Measurements from ENCODE around the gene FRMD4B.

FRMD4B gene

DNA sequence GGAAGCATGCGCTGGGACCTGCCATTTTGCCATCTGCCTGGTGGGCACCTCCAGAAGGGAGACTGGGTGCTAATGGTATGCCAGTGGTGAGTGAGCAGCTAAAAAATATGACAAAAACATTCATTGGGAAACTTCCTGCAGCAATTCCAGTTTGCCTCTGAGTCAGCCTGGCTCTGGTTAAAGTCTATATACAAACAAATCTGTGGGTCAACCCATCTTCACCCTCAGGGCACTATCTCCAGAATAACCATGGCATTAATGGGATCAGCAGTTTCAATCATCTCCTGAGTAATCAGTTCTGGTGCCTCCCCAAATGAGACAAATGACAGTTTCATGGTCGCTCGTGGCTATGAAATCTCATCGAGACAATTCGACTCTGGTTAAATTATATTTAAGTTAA lies 21.5 kb downstream of the FRMD4B start:
- no peak for DNase-seq (ENCODE audit: low read depth)

- no peak for DNase-seq (ENCODE audit: low read depth)
Observed at GRCh38 chr3:69360690-69361089, 25.2 kb downstream of the FRMD4B start.

DNA sequence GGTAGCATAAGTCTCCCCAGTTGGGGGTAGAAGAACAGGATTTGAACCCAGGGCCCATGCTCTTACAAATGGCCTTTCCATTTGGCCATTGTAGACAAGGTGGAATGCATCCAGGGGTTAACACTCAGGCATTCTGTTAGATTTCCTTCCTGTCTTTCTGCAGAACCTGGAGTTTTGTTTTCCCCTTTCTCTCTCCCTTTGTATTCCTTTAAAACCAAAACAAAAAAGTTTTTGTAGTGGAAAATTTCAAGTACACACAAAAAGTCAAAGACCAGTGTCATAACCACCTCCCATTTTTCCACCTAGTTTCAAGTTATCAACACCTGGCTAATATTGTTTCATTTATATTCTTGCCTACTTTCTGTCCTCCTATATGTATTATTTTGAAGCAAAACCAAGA lies 26.0 kb downstream of the FRMD4B start:
- DNase-seq (ENCODE audit: low read depth): no peak

- no peak for DNase-seq (ENCODE audit: low read depth)
Observed at GRCh38 chr3:69359339-69359893, 26.5 kb downstream of the FRMD4B start.

- DNase-seq (ENCODE audit: low read depth): no peak
Observed at GRCh38 chr3:69357196-69357595, 28.7 kb downstream of the FRMD4B start.

DNA sequence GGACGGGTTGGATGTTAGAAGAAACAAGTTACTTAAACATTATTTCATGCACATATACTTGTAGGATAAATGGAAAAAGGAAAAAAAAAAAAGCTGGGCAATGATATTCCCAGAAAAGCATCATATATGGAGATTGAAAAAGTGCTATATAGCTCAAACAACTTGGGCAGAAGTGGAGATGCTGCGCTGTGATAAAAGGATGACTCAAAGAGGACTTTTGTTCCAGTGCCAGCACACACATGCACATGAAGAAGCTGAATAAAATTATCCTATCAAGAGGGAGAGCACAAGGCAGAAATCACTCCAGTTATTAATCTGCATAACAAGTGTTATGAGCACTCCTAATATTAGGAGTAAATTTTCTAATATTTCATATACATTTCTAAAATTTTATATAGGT lies 30.9 kb downstream of the FRMD4B start:
- no peak for DNase-seq (ENCODE audit: low read depth)

DNA sequence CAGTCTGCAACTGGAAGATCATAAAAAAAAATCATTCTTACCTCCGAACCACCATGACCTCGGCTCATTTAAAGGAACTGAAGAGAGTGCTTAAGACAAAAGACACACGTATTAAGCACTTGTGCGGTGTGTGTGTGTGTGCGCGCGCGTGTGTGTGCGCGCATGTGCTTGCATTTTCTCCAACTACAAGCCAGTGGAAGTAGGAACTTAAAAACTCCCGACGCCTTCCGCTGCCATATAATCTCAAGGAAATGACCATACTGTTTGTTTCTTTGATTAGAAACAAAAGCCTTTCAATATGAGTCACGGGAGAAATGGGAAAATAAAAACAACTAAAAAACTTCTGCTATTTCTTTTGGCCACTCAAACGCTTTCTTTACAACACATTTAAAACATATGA lies 32.4 kb downstream of the FRMD4B start:
- DNase-seq (ENCODE audit: low read depth): no peak

DNA sequence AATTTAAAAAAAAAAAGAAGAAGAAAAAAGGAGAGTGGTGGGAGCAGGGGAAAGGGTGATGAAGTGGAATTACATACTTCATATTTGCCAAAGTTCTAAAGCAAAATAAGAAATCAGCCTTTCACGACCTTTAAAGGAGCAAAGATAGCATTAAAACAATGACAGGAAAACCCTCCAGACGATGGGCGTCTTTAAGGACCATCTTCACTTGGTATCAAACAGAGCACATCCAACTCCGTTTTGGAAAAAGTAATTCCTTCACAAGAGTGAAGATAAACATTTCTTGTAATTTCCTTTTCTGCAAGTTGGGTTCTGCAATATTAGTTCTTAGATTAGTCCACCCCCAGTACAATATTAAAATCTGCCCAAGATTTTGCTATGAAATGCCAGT lies 32.8 kb downstream of the FRMD4B start:
- DNase-seq (ENCODE audit: low read depth): no peak

DNA sequence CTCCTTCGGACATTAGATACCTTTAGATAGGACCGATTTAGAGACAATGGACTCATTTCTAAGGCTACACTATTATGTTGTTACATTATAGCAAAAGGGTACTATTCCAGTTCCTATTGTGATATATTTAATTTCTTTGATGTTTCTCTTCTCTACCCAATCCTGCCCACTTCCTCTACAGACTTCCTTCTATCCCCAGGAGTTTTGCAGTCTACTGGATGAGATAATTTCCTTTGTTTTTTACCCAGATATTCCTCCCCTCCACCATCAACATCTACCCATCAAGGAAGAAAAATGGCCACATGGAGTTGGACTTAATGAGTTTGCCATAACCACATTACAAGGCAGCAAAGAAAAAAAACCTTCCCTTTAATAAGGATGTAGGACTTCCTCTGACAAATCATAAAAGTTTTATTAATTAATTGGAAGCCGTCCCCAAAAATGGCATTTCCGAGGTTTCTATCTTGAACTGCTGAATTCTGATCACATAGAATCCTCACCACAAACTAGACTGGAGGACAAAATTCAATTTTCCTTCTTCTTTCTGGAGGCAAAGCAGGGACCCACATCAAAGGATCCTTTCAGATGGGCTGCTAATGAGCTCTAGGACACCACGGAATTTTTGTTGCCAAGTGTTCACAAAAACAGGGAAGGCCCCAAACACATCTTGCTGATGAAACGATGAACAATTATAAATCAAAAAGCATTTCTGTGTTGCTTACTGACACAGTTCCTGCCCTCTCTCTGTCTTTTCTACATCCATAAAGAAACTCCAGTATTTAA lies 33.4 kb downstream of the FRMD4B start:
- DNase-seq (ENCODE audit: low read depth): no peak

DNA sequence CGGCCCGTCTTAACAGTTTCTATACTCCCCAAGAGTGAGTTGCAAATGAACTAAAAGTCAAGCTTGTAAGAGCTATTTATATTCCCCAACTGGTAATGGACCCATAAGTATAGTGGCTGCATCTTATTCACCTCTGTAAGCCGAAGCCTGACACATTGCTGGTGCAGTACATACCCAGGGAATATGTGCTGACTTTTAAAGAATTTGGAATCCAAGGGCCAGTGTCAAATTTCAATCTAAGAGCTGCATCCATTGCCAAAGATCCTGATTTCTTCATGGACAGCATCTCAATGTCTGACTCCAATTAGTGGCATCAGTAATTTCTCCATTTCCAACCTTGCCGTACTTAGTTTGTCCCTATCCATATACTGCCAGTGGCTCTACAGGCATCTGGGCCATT lies 42.0 kb downstream of the FRMD4B start:
- DNase-seq (ENCODE audit: low read depth): no peak

GRCh38 chr3:69342074-69342473 lies 43.8 kb downstream of the FRMD4B start:
- no peak for DNase-seq (ENCODE audit: low read depth)

GRCh38 chr3:69339760-69340159 lies 46.1 kb downstream of the FRMD4B start:
- no peak for DNase-seq (ENCODE audit: low read depth)

GRCh38 chr3:69338911-69339310 lies 47.0 kb downstream of the FRMD4B start:
- no peak for DNase-seq (ENCODE audit: low read depth)

DNA sequence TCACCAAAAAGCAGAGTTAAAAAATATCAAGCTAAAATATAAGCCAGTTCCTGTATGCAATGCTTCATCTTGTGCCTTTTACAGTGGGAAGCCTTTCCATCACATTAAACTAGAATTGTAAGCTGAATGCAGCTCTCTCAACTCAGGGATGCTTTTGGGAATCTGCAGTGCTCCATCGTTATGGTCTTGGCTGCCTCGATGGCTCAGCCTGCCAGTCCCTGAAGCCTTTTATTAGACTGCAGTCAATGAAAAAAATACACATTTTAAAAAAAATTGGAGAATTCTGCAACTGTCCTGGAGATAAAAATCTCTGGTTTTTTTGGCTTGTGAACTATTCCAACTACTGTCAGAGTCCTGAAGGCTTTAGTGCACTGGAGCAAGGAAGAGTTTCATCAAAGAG lies 53.0 kb downstream of the FRMD4B start:
- no peak for DNase-seq (ENCODE audit: low read depth)

DNA sequence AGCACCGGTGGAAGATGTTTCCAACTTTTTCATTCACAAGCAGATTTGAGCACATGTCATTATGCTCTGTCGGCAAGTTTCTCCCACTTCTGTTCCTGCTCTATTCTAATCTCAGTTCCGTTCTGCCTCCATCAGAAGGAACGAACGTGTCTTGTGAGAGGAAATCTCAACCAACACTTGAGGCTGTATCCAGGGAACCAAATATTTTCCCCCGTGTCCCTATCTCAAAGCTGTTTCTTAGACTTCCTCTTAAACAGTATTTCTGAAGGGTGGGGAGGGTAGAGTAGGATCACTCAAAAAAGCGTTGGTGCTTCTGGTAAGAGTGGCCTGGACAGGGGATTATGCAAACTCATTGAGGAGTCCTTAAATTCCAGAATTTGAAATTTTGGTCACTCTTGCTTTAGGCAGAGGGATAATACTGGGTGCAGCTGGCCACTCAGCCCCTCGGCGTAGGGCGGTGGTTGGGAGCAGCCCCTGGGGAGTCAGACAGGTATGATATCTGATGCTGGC lies 54.9 kb downstream of the FRMD4B start:
- no peak for DNase-seq (ENCODE audit: low read depth)

GRCh38 chr3:69329892-69330291 lies 56.0 kb downstream of the FRMD4B start:
- DNase-seq (ENCODE audit: low read depth): no peak

DNA sequence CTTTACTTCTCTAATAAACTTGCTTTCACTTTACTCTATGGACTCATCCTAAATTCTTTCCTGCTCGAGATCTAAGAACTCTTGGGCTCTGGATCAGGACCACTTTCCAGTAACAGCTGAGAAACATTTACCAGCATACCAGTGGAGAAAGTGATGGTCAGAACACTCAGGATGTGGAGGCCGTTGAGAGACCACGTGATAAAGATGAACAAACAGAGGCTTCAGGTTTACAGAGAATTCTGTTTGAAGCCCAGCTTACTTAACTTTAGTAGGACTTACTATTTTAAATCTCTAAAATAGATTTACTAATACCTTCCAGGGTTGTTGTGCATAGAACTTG lies 57.0 kb downstream of the FRMD4B start:
- DNase-seq (ENCODE audit: low read depth): no peak

DNA sequence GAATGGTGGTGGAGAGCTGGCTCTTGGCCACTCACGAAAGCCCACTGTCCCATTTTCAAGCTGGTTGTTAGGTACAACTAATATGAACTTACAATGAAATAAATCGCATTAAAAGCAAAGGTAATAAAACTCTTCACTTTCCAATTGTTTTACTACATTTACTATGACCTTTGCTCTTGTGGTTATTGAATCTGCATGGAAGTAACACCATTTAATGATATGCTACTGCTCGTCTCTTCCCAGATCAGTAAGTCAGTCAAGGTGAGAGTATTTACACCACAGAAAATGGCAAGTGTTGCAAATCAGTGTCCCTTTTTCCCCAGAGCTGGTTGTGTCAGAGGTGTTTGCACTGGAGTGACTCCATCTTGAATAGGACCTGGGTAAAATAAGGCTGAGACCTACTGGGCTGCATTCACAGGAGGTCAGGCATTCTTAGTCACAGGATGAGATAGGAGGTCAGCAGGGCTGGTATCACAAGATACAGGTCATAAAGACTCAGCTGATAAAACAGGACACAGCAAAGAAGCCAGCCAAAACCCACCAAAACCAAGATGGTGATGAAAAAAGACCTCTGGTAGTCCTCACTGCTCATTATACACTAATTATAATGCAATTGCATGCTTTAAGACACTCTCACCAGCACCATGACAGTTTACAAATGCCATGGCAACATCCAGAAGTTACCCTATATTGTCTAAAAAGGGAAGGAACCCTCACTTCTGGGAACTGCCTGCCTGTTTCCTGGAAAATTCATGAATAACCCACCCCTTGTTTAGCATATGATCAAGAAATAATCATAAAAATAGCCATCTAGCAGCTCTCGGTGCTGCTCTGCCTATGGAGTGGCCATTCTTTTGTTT lies 57.6 kb downstream of the FRMD4B start:
- DNase-seq (ENCODE audit: low read depth): no peak

- no peak for DNase-seq (ENCODE audit: low read depth)
Observed at GRCh38 chr3:69326855-69327300, 59.0 kb downstream of the FRMD4B start.

- DNase-seq (ENCODE audit: low read depth): no peak
Observed at GRCh38 chr3:69325151-69325550, 60.7 kb downstream of the FRMD4B start.

DNA sequence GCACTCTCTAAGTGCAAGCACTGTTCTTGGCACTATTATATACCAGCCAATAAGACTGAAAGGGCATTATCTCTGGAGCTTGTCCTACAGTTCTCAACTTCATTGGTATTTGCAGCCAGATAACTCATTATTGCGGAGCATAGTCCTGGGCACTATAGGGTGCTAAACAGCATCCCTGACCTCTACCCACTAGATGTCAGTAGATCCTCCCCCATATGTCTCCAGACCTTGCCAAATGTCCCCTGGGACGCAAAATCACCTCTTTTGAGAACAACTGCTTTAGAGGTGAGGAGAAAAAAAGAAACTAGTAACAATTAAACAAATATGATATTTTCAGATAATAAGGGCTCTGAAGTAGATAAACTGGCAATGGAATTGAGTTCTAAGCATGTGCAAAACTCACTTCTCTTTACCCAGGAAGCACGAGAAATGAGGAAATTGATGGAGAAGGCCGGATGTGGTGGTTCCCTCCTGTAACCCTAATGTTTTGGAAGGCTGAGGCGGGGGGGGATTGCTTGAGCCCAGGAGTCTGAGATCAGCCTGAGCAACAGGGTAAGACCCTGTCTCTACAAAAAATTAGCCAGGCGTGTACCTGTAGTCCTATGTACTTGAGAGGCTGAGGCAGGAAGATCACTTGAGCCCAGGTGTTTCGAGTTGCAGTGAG lies 61.4 kb downstream of the FRMD4B start:
- no peak for DNase-seq (ENCODE audit: low read depth)

DNA sequence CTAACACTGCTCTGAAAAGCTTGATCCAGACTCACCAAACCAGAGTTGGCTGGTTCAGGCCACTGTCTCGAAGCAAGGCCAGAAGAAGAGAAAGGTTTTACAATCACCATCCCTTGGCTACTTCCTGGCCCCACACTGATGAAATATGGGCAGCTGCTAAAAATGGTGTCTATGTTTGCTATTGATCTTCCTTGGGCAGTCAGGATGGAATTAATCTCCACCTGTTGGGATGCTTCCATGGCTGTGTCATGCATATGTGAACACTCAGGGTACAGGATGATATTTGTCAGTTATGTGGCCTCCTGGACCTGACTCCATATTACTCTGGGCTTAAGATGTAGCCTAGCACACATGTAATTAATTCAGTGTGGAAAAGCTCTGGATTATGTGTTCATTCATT lies 61.9 kb downstream of the FRMD4B start:
- no peak for DNase-seq (ENCODE audit: low read depth)
